Central memory CD4-positive, alpha-beta T cell (primary cell): ENCODE results near the gene PPP2R1B.

Experiments
- DNase-seq: peaks from one replicate; pipeline ENCODE4 v3.0.0; 2022

Gene PPP2R1B

GRCh38 chr11:111745719-111746504 is 20.3 kb downstream of the PPP2R1B start:
- no peak for DNase-seq

GRCh38 chr11:111743700-111744099 is 22.5 kb downstream of the PPP2R1B start:
- DNase-seq = no peak

GRCh38 chr11:111741751-111742150 is 24.4 kb downstream of the PPP2R1B start:
- no peak for DNase-seq

- DNase-seq = no peak
Observed at GRCh38 chr11:111739299-111739698, 26.9 kb downstream of the PPP2R1B start.

- DNase-seq = no peak
Observed at GRCh38 chr11:111737444-111738210, 28.6 kb downstream of the PPP2R1B start.

GRCh38 chr11:111736621-111737443 is 29.4 kb downstream of the PPP2R1B start:
- no peak for DNase-seq

- no peak for DNase-seq
Observed at GRCh38 chr11:111736181-111736590, 30.0 kb downstream of the PPP2R1B start.

- no peak for DNase-seq
Observed at GRCh38 chr11:111735262-111736116, 30.7 kb downstream of the PPP2R1B start.

- DNase-seq = no peak
Observed at GRCh38 chr11:111734954-111735261, 31.3 kb downstream of the PPP2R1B start.

- no peak for DNase-seq
Observed at GRCh38 chr11:111734101-111734953, 31.9 kb downstream of the PPP2R1B start.

- no peak for DNase-seq
Observed at GRCh38 chr11:111733611-111734088, 32.5 kb downstream of the PPP2R1B start.

- no peak for DNase-seq
Observed at GRCh38 chr11:111733016-111733415, 33.2 kb downstream of the PPP2R1B start.

- no peak for DNase-seq
Observed at GRCh38 chr11:111731821-111732220, 34.4 kb downstream of the PPP2R1B start.

GRCh38 chr11:111730871-111731591 is 35.2 kb downstream of the PPP2R1B start:
- DNase-seq = no peak

GRCh38 chr11:111729831-111730311 is 36.3 kb downstream of the PPP2R1B start:
- DNase-seq = no peak

- no peak for DNase-seq
Observed at GRCh38 chr11:111729071-111729830, 36.9 kb downstream of the PPP2R1B start.

- no peak for DNase-seq
Observed at GRCh38 chr11:111727431-111727830, 38.8 kb downstream of the PPP2R1B start.

GRCh38 chr11:111726301-111726713 is 39.9 kb downstream of the PPP2R1B start:
- no peak for DNase-seq

GRCh38 chr11:111725621-111726020 is 40.6 kb downstream of the PPP2R1B start:
- no peak for DNase-seq
